H1 (cell line): ENCODE measurements around the gene RBM6. TPM values are rescaled to one million over a fixed set of nuclear protein-coding genes. Genes with fewer than 3 reads are reported as not detected.

Source experiments
- EGR1 ChIP-seq: IDR thresholded peaks from 2 replicates; pipeline ENCODE4 v1.6.1; 2011; ENCODE audit warnings: low read depth, low read length, borderline replicate concordance
- KDM5A ChIP-seq: fragments of 200-600 bp; IDR thresholded peaks from 2 replicates; pipeline ENCODE4 v1.7.1; 2012; ENCODE audit warnings: mild to moderate bottlenecking, low read length, inconsistent platforms, mixed read lengths
- RNF2 ChIP-seq: fragments of 200-900, 300-1000 bp; sonication (generic); IDR thresholded peaks from 2 replicates; pipeline ENCODE4 v1.7.1; 2016; ENCODE audit warnings: borderline replicate concordance, low read depth, mild to moderate bottlenecking, antibody characterized with exemption, low read length; ENCODE audit not compliant: poor library complexity, severe bottlenecking; ENCODE audit errors: missing control alignments
- SIN3A ChIP-seq, 2 experiments: IDR thresholded peaks in 1 of 2; conservative IDR thresholded peaks in 1 of 2; 2 replicates each; pipeline ENCODE4 v1.6.1; 2011 to 2012; ENCODE audit warnings: low read length in 2 of 2, improper control_type of control experiment in 1 of 2, low read depth in 1 of 2, mild to moderate bottlenecking in 1 of 2
- SP1 ChIP-seq: IDR thresholded peaks from 2 replicates; pipeline ENCODE4 v1.6.1; 2011; ENCODE audit warnings: low read depth, low read length
- polyA plus RNA-seq, 7 experiments: library from polyadenylated mRNA; depleted of rRNA in 3 of 7; stranded (reverse) in 5 of 7; unstranded in 2 of 7; fragments of >200 nt in 5 of 7; fragments of 200-250 nt in 2 of 7; gene quantifications; 1 replicate in 5 of 7; 2 replicates in 1 of 7; 4 replicates in 1 of 7; pipeline versions ENCODE4 v1.2.1 to v1.2.3, GENCODE V29; 2011 to 2013; ENCODE audit warnings: missing spikeins in 2 of 7, mixed read lengths in 2 of 7
- total RNA-seq: library from RNA; stranded (reverse); fragmentation: NEBNext Ultra II Directional; extraction: Animal tissue kit (Norgen Biotek cat#: 25700); gene quantifications from 2 replicates; pipeline ENCODE4 v1.2.1, GENCODE V29; 2021

RBM6 gene
- total and polyA plus RNA-seq, 2 of the 8 experiments (the other 6 are each of a cell fraction or from before 2014, with no cell fraction given) = 30.6 to 80.1 TPM

GRCh38 chr3:49926117-49926728, 13.7 kb upstream of the RBM6 start (continued):
- TF ChIP-seq SP1 = no peak
- TF ChIP-seq RNF2 = no peak
- no peak for TF ChIP-seq SIN3A (conservative IDR thresholded peaks at IDR 0.05 in 1 of 2, IDR thresholded peaks at IDR 0.05 in 1 of 2; ENCODE audit: low read depth in 1 of 2, low read length in 2 of 2)
- TF ChIP-seq EGR1 = no peak
- TF ChIP-seq KDM5A = no peak
